Heart right ventricle (tissue), 16 donors: ENCODE results near the gene IFRD2. TPM values are rescaled to one million over a fixed set of nuclear protein-coding genes. Genes with fewer than 3 reads are reported as not detected.
A peak's percentile ranks its signal among the peaks of the same experiment; 100 is the strongest.
"Not testable (repeated sequence)": the region's sequence is repeated elsewhere in the genome, so short reads cannot be mapped to it uniquely, and the experiment has no call there.

Experiments used
- ATAC-seq, 8 donors: fragments of 200-7000 bp; cut with Tn5 transposase; one replicate each; pipeline ENCODE4 v1.9.1; 2020; ENCODE audit warnings: mild to moderate bottlenecking in 8 of 8, moderate library complexity in 8 of 8, moderate number of reproducible peaks in 1 of 8
- DNase-seq, 2 donors: peaks; one replicate each; pipeline ENCODE4 v3.0.0-alpha.2; 2020
- H3K27ac ChIP-seq, 10 donors: fragments of 200-600 bp; sonication (generic) in 2 of 10; one replicate each; pipeline versions ENCODE4 v1.5.0 to v1.8.0; 2020 to 2022; ENCODE audit warnings: mild to moderate bottlenecking in 3 of 10
- H3K27me3 ChIP-seq, 7 donors: fragments of 200-600 bp; one replicate each; pipeline ENCODE4 v1.8.0; 2021 to 2022; ENCODE audit warnings: mild to moderate bottlenecking in 2 of 7
- H3K36me3 ChIP-seq, 9 donors: fragments of 200-600 bp; sonication (generic) in 1 of 9; one replicate each; pipeline versions ENCODE4 v1.5.0 to v1.8.0; 2020 to 2022; ENCODE audit warnings: mild to moderate bottlenecking in 2 of 9
- H3K4me1 ChIP-seq, 9 donors: fragments of 200-600 bp; sonication (generic) in 1 of 9; one replicate each; pipeline versions ENCODE4 v1.5.0 to v1.8.0; 2020 to 2022; ENCODE audit warnings: mild to moderate bottlenecking in 4 of 9
- H3K4me3 ChIP-seq, 10 donors: fragments of 200-600 bp; sonication (generic) in 2 of 10; one replicate each; pipeline versions ENCODE4 v1.5.0 to v1.8.0; 2020 to 2022; ENCODE audit warnings: mild to moderate bottlenecking in 7 of 10, moderate library complexity in 2 of 10
- H3K9me3 ChIP-seq, 11 donors: fragments of 200-600 bp in 10 of 11; sonication (generic) in 2 of 11; one replicate each; pipeline versions ENCODE4 v1.5.0 to v1.8.0; 2013 to 2022; ENCODE audit warnings: mild to moderate bottlenecking in 2 of 11, control low read depth in 1 of 11, moderate library complexity in 1 of 11
- CTCF ChIP-seq, 9 donors: fragments of 200-600 bp; sonication (generic) in 2 of 9; IDR thresholded peaks; one replicate each; pipeline versions ENCODE4 v1.5.0 to v1.8.0; 2021 to 2022; ENCODE audit warnings: antibody characterized with exemption in 9 of 9, mild to moderate bottlenecking in 5 of 9, moderate library complexity in 1 of 9
- WGBS, 2 donors: extraction: QIAGEN DNeasy Blood & Tissue Kit; methylation state at CpG; one replicate each; pipeline ENCODE4 v1.1.7; 2013; ENCODE audit warnings: inconsistent platforms in 1 of 2; 5-methylcytosine and 5-hydroxymethylcytosine counted together
- intact Hi-C, 10 donors: fragments of 100-400 bp; cut with DNase I; formaldehyde crosslinking; loops; one replicate each; pipeline versions ENCODE4 v1.11.1 to v1.14.2; 2022
- polyA plus RNA-seq, 2 donors: library from polyadenylated mRNA; stranded (reverse); fragments of 200-250 nt; gene quantifications; one replicate each; pipeline ENCODE4 v1.2.3, GENCODE V29; 2013
- total RNA-seq, 10 donors: library from RNA; stranded (reverse); fragmentation: NEBNext Ultra II Directional in 3 of 10; extraction: Animal tissue kit (Norgen Biotek cat#: 25700) in 3 of 10; gene quantifications; one replicate each; pipeline versions ENCODE4 v1.2.1 to v1.2.4, GENCODE V29; 2021 to 2023
- donor health status: Arrhythmogenic right ventricular cardiomyopathy.
- donor health status: ischemic (EF 13 %, LVEDD 7.1; RV severe dilation, severe dysfunction).
- donor health status: healthy with polysubstance abuse.
- donor health status: DM: no; HTN: yes; CAD: no.
- donor health status: DM: no; HTN: no; CAD: no.
- donor health status: ischemic (EF 25% LVEDD 6.9; RV normal size, moderate dysfunction).
- donor health status: ischemic (EF 25% LVEDD 5.7; RV mildly dilated, moderate dysfunction).
- donor health status: healthy.
- donor health status: DM: yes; HTN: yes; CAD: no.
- donor health status: Ischemic cardiomyopathy.
- donor health status: ischemic (EF 35%, LVEDD 5.7; RV mildly dilated, moderate dysfunction).
- donor health status: nonischemic (EF 11% LVEDD 7.7; RV severe dilation, severe dysfunction).
- donor health status: DM: yes; HTN: yes; CAD: no.
- donor health status: PGD.
- donor health status: ischemic (EF 29% LVEDD 5.4; RV normal size, mild dysfunction).
- donor health status: nonischemic (EF 23%, LVEDD 6.1; RV moderate dilation, normal function).

IFRD2 gene
- total and polyA plus RNA-seq, 12 donors: 45.3 to 123 (median 57.0) TPM

DNA sequence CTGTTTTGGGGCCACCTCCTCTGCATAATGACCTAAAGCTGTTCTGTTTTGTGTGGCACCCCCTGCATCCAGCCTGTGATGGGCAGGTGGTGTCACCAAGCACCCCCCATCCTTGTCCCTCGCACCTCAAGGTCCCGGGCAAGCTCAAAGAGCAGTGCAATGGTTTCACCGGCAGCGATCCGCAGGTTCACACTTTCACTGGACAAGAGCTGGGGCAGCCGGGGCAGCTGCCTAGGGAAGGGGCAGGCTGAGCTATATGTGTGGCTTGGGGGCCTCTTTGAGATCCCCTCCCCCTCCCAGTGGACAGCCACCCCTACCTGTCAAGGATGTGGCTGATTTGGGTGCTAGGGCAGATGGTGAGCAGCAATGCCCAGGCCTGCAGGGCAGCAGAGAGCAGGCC lies 3.1 kb downstream of the IFRD2 start:
- peaks cover 0 to 43% (median 28%) of the 10 kb centered on the region in 9 donors for H3K36me3 ChIP-seq
- H3K4me1 ChIP-seq: peaks cover 17 to 67% (median 47%) of the 10 kb centered on the region in 9 donors
- no peak for TF ChIP-seq CTCF (IDR thresholded peaks at IDR 0.05)
- no peak for DNase-seq
- no peak for ATAC-seq
- H3K27ac ChIP-seq: peak overlapping the region in 1 of 10 donors; percentile 6
- WGBS, 2 donors: 94 to 97% methylated on average over 6 of the region's 6 CpGs
- no peaks in the 10 kb centered on the region for H3K9me3 ChIP-seq
- intact Hi-C loops: no loop called here
- H3K27me3 ChIP-seq: no peaks in the 10 kb centered on the region
- H3K4me3 ChIP-seq: no peak overlapping the region

DNA sequence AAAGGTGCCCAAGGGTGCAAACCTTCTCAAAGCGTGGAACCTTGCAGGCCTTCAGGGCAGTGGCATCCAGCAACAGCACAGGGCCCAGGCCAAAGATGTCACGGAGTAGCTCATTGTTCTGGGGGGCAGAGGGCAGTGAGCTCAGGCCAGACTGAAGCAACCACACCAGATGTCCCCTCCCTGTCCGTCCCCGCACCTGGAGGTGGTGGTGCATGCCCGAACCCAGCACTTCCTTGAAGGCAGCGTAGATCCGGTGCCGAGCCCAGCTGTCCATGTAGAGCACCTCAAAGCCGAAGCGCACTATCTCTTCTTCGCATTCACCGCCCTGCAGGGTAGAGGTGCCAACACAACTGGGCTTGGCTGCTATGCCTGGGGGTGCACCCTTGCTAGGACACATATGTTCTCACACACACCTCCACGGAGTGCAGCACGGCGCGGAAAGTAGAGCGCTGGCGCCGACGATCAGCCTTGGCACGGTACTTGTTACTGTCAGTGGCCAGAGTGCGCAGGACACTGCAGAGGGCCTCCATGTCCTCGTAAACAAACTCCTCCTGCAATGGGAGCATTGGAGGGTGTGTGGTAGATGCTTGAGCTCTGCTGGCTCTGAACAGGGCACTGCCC lies 3.7 kb downstream of the IFRD2 start:
- intact Hi-C loops: no loop called here
- peak overlapping the region in 8 of 10 donors; percentile 70 to 88 (median 80) for H3K27ac ChIP-seq
- TF ChIP-seq CTCF (IDR thresholded peaks at IDR 0.05): no peak
- H3K9me3 ChIP-seq: no peaks in the 10 kb centered on the region
- WGBS, 2 donors: 89 to 93% methylated on average over 23 of the region's 23 CpGs
- DNase-seq (no peak), ATAC-seq (no peak)
- H3K4me3 ChIP-seq: no peak overlapping the region
- no peaks in the 10 kb centered on the region for H3K27me3 ChIP-seq
- H3K36me3 ChIP-seq: peaks cover 0 to 43% (median 28%) of the 10 kb centered on the region in 9 donors
- H3K4me1 ChIP-seq: peaks cover 17 to 66% (median 47%) of the 10 kb centered on the region in 9 donors

DNA sequence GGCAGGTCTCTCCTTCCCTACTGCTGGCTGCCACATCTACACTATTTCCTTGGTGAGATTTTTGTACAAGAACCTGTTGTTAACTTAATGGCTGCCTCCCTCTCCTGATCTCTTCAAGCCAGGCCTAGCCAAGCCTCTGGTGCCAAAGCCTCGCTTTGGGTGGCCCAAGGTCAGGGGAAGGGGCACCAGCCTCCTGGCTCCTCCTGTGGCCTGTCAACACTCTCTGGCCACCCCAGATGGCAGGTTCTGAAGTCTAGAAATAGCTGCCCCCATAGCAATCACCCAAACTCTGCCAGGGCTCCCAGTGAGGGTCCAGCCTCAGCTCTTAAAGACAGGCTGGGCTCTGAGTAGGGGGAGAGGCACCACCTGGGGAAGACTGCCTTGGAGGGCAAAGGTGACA lies 5.0 kb downstream of the IFRD2 start:
- intact Hi-C loops: no loop called here
- DNase-seq (peak; percentile 61 to 68), ATAC-seq (peak; percentile 38 to 71 (median 55))
- Histone ChIP-seq H3K27me3 (no peaks in the 10 kb centered on the region), H3K9me3 (no peaks in the 10 kb centered on the region), H3K27ac (peak overlapping the region in 9 of 10 donors; percentile 42 to 88 (median 79)), H3K36me3 (peaks cover 0 to 43% (median 28%) of the 10 kb centered on the region in 9 donors), H3K4me3 (no peak overlapping the region), H3K4me1 (peaks cover 10 to 57% (median 37%) of the 10 kb centered on the region in 9 donors)
- WGBS, 2 donors: 56 to 71% methylated on average over 1 of the region's 1 CpG
- no peak for TF ChIP-seq CTCF (IDR thresholded peaks at IDR 0.05)

- no peak for TF ChIP-seq CTCF (IDR thresholded peaks at IDR 0.05)
- Histone ChIP-seq H3K9me3 (no peaks in the 10 kb centered on the region), H3K27me3 (no peaks in the 10 kb centered on the region), H3K4me3 (no peak overlapping the region), H3K36me3 (peaks cover 0 to 43% (median 28%) of the 10 kb centered on the region in 9 donors), H3K4me1 (peaks cover 9 to 54% (median 32%) of the 10 kb centered on the region in 9 donors), H3K27ac (peak overlapping the region in 9 of 10 donors; percentile 42 to 88 (median 79))
- intact Hi-C loops: no loop called here
- no peak for DNase-seq
- peak in 2 of 8 donors; percentile 2 to 10 for ATAC-seq
- WGBS, 2 donors: 85% methylated on average over 28 of the region's 28 CpGs
These were observed 5.7 kb downstream of the IFRD2 start for GRCh38 chr3:50286322-50287227.

- H3K27ac ChIP-seq, DNase-seq, H3K4me3 ChIP-seq, H3K9me3 ChIP-seq, H3K27me3 ChIP-seq, intact Hi-C loops, ATAC-seq: not testable (repeated sequence)
- Histone ChIP-seq H3K36me3 (peaks cover 0 to 29% (median 18%) of the 10 kb centered on the region in 9 donors), H3K4me1 (peaks cover 0 to 54% (median 25%) of the 10 kb centered on the region in 9 donors)
- 86 to 90% methylated on average over 6 of the region's 6 CpGs for WGBS, 2 donors
These were observed 8.1 kb downstream of the IFRD2 start for GRCh38 chr3:50284121-50284520.
